K562 (cell line): ENCODE measurements around the gene ARID3B. TPM values are rescaled to one million over a fixed set of nuclear protein-coding genes. Genes with fewer than 3 reads are reported as not detected.

Source experiments
- CHD7 ChIP-seq: fragments of 200-600 bp; sonication (generic); IDR thresholded peaks from one replicate; pipeline ENCODE4 v1.6.1; 2012; ENCODE audit warnings: mild to moderate bottlenecking, low read depth, low read length, inconsistent platforms
- DLX4 ChIP-seq: fragments of 250-450 bp; sonication (Bioruptor Pico); IDR thresholded peaks from 2 replicates; pipeline ENCODE4 v1.6.1; 2021; ENCODE audit warnings: mild to moderate bottlenecking
- E2F8 ChIP-seq: fragments of 450-650 bp; IDR thresholded peaks from 2 replicates; pipeline ENCODE4 v1.7.1; 2018; ENCODE audit warnings: mild to moderate bottlenecking, low read depth; ENCODE audit not compliant: partially characterized antibody
- ESRRB ChIP-seq: fragments of 250-450 bp; sonication (Bioruptor Pico); IDR thresholded peaks from 2 replicates; pipeline ENCODE4 v1.5.0; 2020; ENCODE audit warnings: mild to moderate bottlenecking, moderate library complexity, borderline replicate concordance
- MLLT1 ChIP-seq, 2 experiments: fragments of 450-650 bp; IDR thresholded peaks; 2 replicates each; pipeline ENCODE4 v1.6.1; 2016
- RB1 ChIP-seq: fragments of 450-650 bp; IDR thresholded peaks from 2 replicates; pipeline ENCODE4 v1.6.1; 2017; ENCODE audit warnings: low read depth, mild to moderate bottlenecking
- SAP30 ChIP-seq: fragments of 200-600 bp; sonication (generic); IDR thresholded peaks from 2 replicates; pipeline ENCODE4 v1.6.1; 2012; ENCODE audit warnings: borderline replicate concordance, low read depth, mild to moderate bottlenecking, moderate library complexity, low read length, control low read depth, inconsistent platforms; ENCODE audit not compliant: insufficient read depth, poor library complexity, severe bottlenecking
- TCF3 ChIP-seq: sonication (generic); formaldehyde crosslinking; IDR thresholded peaks from 2 replicates; pipeline ENCODE4 v1.4.0; 2020; ENCODE audit warnings: mild to moderate bottlenecking, missing genetic modification reagents
- ZNF561 ChIP-seq: fragments of 450-650 bp; formaldehyde crosslinking; conservative IDR thresholded peaks from 2 replicates; pipeline ENCODE4 v1.4.0; 2020; ENCODE audit warnings: mild to moderate bottlenecking, moderate library complexity
- ZNF764 ChIP-seq: fragments of 250-450 bp; sonication (Bioruptor Pico); IDR thresholded peaks from 2 replicates; pipeline ENCODE4 v1.4.0; 2020; ENCODE audit warnings: low read depth, mild to moderate bottlenecking, moderate library complexity
- polyA plus RNA-seq, 8 experiments: library from polyadenylated mRNA; depleted of rRNA in 4 of 8; stranded (reverse) in 5 of 8; unstranded in 3 of 8; fragments of >200 nt; fragmentation: Nextera tagmentation in 2 of 8; fragmentation: Illumina TruSeq in 1 of 8; extraction: Ambion mirVana in 2 of 8; extraction: Trizol in 1 of 8; gene quantifications; 2 replicates each; pipeline versions ENCODE4 v1.2.1 to v1.2.3, GENCODE V29; 2011 to 2014; ENCODE audit warnings: inconsistent platforms in 1 of 8, missing spikeins in 1 of 8
- total RNA-seq, 7 experiments: library from RNA; depleted of rRNA in 6 of 7; stranded (reverse); fragments of >200 nt in 6 of 7; fragmentation: Illumina TruSeq in 2 of 7; extraction: Trizol in 2 of 7; gene quantifications; 2 replicates each; pipeline versions ENCODE4 v1.2.1 to v1.2.3, GENCODE V29; 2011 to 2021; ENCODE audit warnings: low replicate concordance in 1 of 7

ARID3B gene
- total and polyA plus RNA-seq, 9 of the 15 experiments (the other 6 are each of a cell fraction or from before 2014, with no cell fraction given), result 0.32 to 15.1 (median 7.1) TPM

GRCh38 chr15:74598126-74598842 lies 57.3 kb downstream of the ARID3B start (continued):
- TF ChIP-seq CHD7 (no peak), TCF3 (CRISPR knock-in tag) (peak; percentile 2; the same call in 1 of the 2 replicates), SAP30 (no peak), ESRRB (CRISPR knock-in tag) (no peak), ZNF764 (CRISPR knock-in tag) (no peak), RB1 (peak; percentile 57; the same call in 1 of the 2 replicates), ZNF561 (CRISPR knock-in tag) (no peak), E2F8 (peak; percentile 75), DLX4 (CRISPR knock-in tag) (no peak), MLLT1 (IDR thresholded peaks at IDR 0.05) (peak; percentile 58 to 73; a peak in 3 of 4 replicates)
